K562 (cell line): ENCODE measurements around the gene TCF19. TPM values are rescaled to one million over a fixed set of nuclear protein-coding genes. Genes with fewer than 3 reads are reported as not detected.

Experiments used
- CTCF ChIP-seq, 3 experiments: IDR thresholded peaks in 2 of 3; conservative IDR thresholded peaks in 1 of 3; 2 replicates each; pipeline ENCODE4 v1.5.1; 2011 to 2012; ENCODE audit warnings: low read length in 3 of 3, mild to moderate bottlenecking in 3 of 3, control low read depth in 2 of 3, improper control_type of control experiment in 1 of 3, inconsistent platforms in 1 of 3, low read depth in 1 of 3, mixed read lengths in 1 of 3, moderate library complexity in 1 of 3; ENCODE audit not compliant: insufficient read depth in 2 of 3
- DMBX1 ChIP-seq: fragments of 250-450 bp; sonication (Bioruptor Pico); IDR thresholded peaks from 2 replicates; pipeline ENCODE4 v1.8.0; 2022; ENCODE audit warnings: inconsistent platforms, mild to moderate bottlenecking, moderate library complexity, borderline replicate concordance
- EHMT2 ChIP-seq: fragments of 450-650 bp; IDR thresholded peaks from 2 replicates; pipeline ENCODE4 v1.6.1; 2018; ENCODE audit warnings: antibody characterized with exemption
- HDAC3 ChIP-seq: fragments of 450-650 bp; IDR thresholded peaks from 2 replicates; pipeline ENCODE4 v1.6.1; 2018; ENCODE audit warnings: borderline replicate concordance, mild to moderate bottlenecking, moderate library complexity; ENCODE audit not compliant: partially characterized antibody
- HDGF ChIP-seq: fragments of 450-650 bp; IDR thresholded peaks from 2 replicates; pipeline ENCODE4 v1.6.1; 2016
- HOXB6 ChIP-seq: fragments of 250-450 bp; sonication (Bioruptor Pico); IDR thresholded peaks from 2 replicates; pipeline ENCODE4 v1.5.1; 2022; ENCODE audit warnings: mild to moderate bottlenecking, borderline replicate concordance
- KAT7 ChIP-seq: sonication (generic); formaldehyde crosslinking; IDR thresholded peaks from 2 replicates; pipeline ENCODE4 v1.8.0; 2022; ENCODE audit warnings: missing genetic modification reagents, mild to moderate bottlenecking, borderline replicate concordance
- MAFF ChIP-seq: IDR thresholded peaks from 2 replicates; pipeline ENCODE4 v1.6.1; 2012; ENCODE audit warnings: low read length, improper control_type of control experiment
- MEF2A ChIP-seq: IDR thresholded peaks from 2 replicates; pipeline ENCODE4 v1.6.1; 2011; ENCODE audit warnings: low read depth, mild to moderate bottlenecking, low read length, moderate library complexity; ENCODE audit not compliant: control insufficient read depth
- NR1H2 ChIP-seq: sonication (generic); formaldehyde crosslinking; IDR thresholded peaks from 2 replicates; pipeline ENCODE4 v1.4.0; 2020; ENCODE audit warnings: mild to moderate bottlenecking, missing genetic modification reagents
- POLR2AphosphoS5 ChIP-seq: IDR thresholded peaks from 2 replicates; pipeline ENCODE4 v1.6.1; 2011; ENCODE audit warnings: mild to moderate bottlenecking, low read depth, low read length, moderate library complexity; ENCODE audit not compliant: control insufficient read depth, insufficient read depth
- SMARCB1 ChIP-seq: IDR thresholded peaks from 2 replicates; pipeline ENCODE4 v1.6.1; 2011; ENCODE audit warnings: improper control_type of control experiment, low read depth; ENCODE audit not compliant: insufficient read length
- ZBTB1 ChIP-seq: sonication (generic); formaldehyde crosslinking; IDR thresholded peaks from 2 replicates; pipeline ENCODE4 v1.8.1; 2023; ENCODE audit warnings: missing genetic modification reagents, low read depth, mild to moderate bottlenecking, borderline replicate concordance
- ZNF280A ChIP-seq: fragments of 450-650 bp; IDR thresholded peaks from 2 replicates; pipeline ENCODE4 v1.6.1; 2018; ENCODE audit warnings: mild to moderate bottlenecking, low read depth; ENCODE audit not compliant: partially characterized antibody
- ZNF57 ChIP-seq: fragments of 450-650 bp; formaldehyde crosslinking; IDR thresholded peaks from 2 replicates; pipeline ENCODE4 v1.4.0; 2020; ENCODE audit warnings: mild to moderate bottlenecking, moderate library complexity
- ZNF778 ChIP-seq: fragments of 450-650 bp; formaldehyde crosslinking; IDR thresholded peaks from 2 replicates; pipeline ENCODE4 v1.4.0; 2020; ENCODE audit warnings: mild to moderate bottlenecking, moderate library complexity
- polyA plus RNA-seq, 8 experiments: library from polyadenylated mRNA; depleted of rRNA in 4 of 8; stranded (reverse) in 5 of 8; unstranded in 3 of 8; fragments of >200 nt; fragmentation: Nextera tagmentation in 2 of 8; fragmentation: Illumina TruSeq in 1 of 8; extraction: Ambion mirVana in 2 of 8; extraction: Trizol in 1 of 8; gene quantifications; 2 replicates each; pipeline versions ENCODE4 v1.2.1 to v1.2.3, GENCODE V29; 2011 to 2014; ENCODE audit warnings: inconsistent platforms in 1 of 8, missing spikeins in 1 of 8
- total RNA-seq, 7 experiments: library from RNA; depleted of rRNA in 6 of 7; stranded (reverse); fragments of >200 nt in 6 of 7; fragmentation: Illumina TruSeq in 2 of 7; extraction: Trizol in 2 of 7; gene quantifications; 2 replicates each; pipeline versions ENCODE4 v1.2.1 to v1.2.3, GENCODE V29; 2011 to 2021; ENCODE audit warnings: low replicate concordance in 1 of 7
- TF ChIP-seq, protein P1 (sequence below): fragments of 250-450 bp; sonication (Bioruptor Pico); IDR thresholded peaks from 2 replicates; pipeline ENCODE4 v1.5.0; 2021; ENCODE audit warnings: mild to moderate bottlenecking, moderate library complexity
- TF ChIP-seq, protein P2 (sequence below): fragments of 250-450 bp; sonication (Bioruptor Pico); IDR thresholded peaks from 2 replicates; pipeline ENCODE4 v1.4.0; 2020; ENCODE audit warnings: mild to moderate bottlenecking, moderate library complexity

Gene TCF19
- total and polyA plus RNA-seq, 9 of the 15 experiments (the other 6 are each of a cell fraction or from before 2014, with no cell fraction given) = 4.2 to 42.5 (median 25.7) TPM

- no peak for TF ChIP-seq ZNF280A
- no peak for TF ChIP-seq DMBX1 (CRISPR knock-in tag)
- no peak for TF ChIP-seq HDAC3
- no peak for TF ChIP-seq ZNF57 (CRISPR knock-in tag)
- TF ChIP-seq POLR2AphosphoS5 = no peak
- no peak for TF ChIP-seq ZNF778
- TF ChIP-seq SMARCB1 = no peak
- TF ChIP-seq CTCF (IDR thresholded peaks at IDR 0.05 in 2 of 3, conservative IDR thresholded peaks at IDR 0.05 in 1 of 3; ENCODE audit: insufficient read depth in 2 of 3, low read depth in 1 of 3, low read length in 3 of 3) = peak in 2 of 3 experiments; percentile 16 to 22; a peak in 2 of 6 replicates
- TF ChIP-seq ZBTB1 = no peak
- no peak for TF ChIP-seq NR1H2 (CRISPR knock-in tag)
- TF ChIP-seq EHMT2 = no peak
- TF ChIP-seq, protein P1, sequence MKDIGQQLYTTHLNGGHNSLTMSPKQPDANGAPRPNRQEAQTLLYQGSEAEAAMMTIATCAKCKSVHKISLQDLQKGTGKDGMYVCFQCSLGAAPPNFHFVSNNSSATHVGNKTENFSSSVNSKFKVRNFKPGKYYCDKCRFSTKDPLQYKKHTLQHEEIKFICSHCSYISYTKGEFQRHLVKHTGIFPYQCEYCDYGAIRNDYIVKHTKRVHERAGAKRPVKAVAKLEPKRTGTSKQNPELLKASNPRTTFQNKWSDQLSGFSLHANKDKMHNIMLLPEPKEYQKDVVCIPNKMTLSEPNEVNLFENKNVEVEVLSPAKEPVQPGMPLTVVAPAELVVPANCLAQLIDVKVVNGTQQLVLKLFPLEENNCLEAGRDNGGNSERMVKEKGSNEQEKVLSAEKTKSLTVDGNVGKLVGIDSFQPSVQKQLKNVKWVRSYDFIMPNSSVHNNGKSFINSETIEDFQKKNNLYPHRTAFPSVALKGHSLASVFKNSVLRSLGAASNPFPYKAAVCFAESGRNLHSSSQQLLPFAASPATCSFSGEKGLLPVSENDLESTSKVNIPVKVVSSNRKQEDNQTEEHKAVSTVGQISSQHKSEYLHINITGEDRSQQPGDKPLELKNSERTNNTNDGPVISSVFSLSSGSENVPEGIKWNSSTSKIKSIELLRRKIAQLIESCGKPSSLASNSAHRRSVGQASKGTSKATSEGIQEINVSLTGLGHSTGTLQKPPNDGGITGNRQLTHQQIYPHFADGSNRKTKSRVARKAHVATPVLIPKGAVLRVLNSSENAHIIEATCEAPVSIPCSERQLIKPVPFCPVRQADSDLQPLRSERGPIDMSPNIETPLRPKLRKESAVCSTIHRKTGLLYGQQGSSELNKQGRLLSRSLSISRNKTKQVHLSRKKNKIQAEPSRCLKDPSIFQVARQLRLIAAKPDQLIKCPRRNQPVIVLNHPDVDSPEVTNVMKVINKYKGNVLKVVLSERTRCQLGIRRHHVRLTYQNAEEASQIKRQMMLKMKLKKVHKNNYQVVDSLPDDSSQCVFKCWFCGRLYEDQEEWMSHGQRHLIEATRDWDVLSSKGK = no peak
- 0 out of 2 replicates have a peak, but pooled peaks have one; percentile 24 for TF ChIP-seq KAT7 (CRISPR knock-in tag)
- TF ChIP-seq HOXB6 (CRISPR knock-in tag) = no peak
- no peak for TF ChIP-seq MAFF
- no peak for TF ChIP-seq HDGF
- TF ChIP-seq, protein P2, sequence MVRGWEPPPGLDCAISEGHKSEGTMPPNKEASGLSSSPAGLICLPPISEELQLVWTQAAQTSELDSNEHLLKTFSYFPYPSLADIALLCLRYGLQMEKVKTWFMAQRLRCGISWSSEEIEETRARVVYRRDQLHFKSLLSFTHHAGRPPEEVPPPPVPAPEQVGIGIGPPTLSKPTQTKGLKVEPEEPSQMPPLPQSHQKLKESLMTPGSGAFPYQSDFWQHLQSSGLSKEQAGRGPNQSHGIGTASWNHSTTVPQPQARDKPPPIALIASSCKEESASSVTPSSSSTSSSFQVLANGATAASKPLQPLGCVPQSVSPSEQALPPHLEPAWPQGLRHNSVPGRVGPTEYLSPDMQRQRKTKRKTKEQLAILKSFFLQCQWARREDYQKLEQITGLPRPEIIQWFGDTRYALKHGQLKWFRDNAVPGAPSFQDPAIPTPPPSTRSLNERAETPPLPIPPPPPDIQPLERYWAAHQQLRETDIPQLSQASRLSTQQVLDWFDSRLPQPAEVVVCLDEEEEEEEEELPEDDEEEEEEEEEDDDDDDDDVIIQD = no peak
- no peak for TF ChIP-seq MEF2A
Measured at GRCh38 chr6:31158863-31159855, 770 bp downstream of the TCF19 start (continued).
